LNCAP (cell line): ENCODE results near the gene FAM50A.

ENCODE experiments used
- CTCF ChIP-seq: fragments of 450-650 bp; IDR thresholded peaks from 2 replicates; pipeline ENCODE4 v1.5.1; 2017; ENCODE audit warnings: mild to moderate bottlenecking

The FAM50A gene

GRCh38 chrX:154446430-154446829 lies 2.5 kb downstream of the FAM50A start:
- TF ChIP-seq CTCF: no peak

DNA sequence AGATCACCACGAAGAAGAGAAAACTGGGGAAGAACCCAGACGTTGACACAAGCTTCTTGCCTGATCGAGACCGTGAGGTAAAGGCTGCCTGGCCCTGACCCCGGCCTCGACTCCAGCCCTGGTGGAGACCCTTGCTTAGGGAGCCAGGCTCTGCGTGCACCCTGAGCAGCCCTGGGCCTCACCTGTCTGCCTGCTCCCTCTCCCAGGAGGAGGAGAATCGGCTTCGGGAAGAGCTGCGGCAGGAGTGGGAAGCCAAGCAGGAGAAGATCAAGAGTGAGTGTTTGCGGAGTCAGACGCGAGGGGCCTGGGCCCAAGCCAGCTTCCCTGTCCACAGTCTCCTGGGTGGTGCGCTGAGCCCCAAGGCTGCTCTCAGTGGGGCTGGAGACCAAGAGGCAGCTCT lies 4.5 kb downstream of the FAM50A start:
- no peak for TF ChIP-seq CTCF

DNA sequence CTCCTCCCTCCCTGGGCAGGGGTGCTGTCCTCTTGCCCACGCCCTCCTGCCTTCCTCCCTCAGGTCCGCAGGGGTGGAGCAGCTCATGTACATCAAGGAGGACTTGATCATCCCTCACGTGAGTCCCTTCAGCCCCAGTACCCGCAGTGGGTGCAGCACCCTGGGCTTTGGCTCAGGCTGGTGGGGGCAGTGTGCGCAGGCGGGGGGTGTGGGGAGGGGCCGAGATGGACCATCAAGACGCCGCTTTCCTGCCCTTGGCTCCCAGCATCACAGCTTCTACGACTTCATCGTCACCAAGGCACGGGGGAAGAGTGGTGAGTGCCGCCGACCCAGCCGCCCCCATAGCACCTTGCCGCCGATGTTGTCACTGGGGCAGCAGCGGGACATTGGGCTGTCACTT lies 5.7 kb downstream of the FAM50A start:
- no peak for TF ChIP-seq CTCF

DNA sequence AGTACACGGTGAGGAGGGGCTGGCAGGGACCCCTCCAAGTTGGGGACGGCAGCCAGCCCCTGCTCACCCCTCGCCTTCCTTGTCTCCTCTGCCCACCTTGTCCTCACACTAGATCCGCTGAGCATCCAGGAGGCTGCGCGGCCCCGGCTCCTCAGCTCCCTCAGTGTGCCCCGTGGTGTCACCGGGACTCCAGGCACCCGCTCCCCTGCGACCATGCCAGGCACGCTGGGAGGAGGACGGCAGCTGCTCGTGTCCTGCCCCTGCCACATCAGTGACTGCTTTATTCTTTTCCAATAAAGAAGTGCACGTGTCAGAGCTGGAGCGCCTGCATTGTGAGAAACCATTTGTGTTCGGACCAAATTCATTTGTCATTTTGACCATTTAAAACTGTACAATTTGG lies 6.4 kb downstream of the FAM50A start:
- TF ChIP-seq CTCF: no peak

DNA sequence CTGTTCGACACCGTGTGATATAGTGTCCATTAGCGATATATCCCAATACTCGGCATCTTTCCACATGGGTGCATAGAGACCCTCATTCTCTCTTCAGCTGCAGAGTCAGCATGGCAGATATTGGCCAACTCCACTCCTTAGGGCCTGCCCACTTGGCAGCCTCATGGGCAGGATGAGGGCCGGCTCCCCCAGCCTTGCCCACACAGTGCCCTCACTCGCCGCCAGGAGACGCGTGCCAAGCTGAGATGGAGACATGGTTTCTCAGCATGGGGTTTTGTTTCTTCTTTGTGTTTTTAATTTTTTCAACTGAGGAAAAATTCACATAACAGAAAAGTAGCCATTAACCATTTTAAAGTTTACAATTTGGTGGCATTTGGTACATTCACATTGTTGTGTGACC lies 8.9 kb downstream of the FAM50A start:
- no peak for TF ChIP-seq CTCF

DNA sequence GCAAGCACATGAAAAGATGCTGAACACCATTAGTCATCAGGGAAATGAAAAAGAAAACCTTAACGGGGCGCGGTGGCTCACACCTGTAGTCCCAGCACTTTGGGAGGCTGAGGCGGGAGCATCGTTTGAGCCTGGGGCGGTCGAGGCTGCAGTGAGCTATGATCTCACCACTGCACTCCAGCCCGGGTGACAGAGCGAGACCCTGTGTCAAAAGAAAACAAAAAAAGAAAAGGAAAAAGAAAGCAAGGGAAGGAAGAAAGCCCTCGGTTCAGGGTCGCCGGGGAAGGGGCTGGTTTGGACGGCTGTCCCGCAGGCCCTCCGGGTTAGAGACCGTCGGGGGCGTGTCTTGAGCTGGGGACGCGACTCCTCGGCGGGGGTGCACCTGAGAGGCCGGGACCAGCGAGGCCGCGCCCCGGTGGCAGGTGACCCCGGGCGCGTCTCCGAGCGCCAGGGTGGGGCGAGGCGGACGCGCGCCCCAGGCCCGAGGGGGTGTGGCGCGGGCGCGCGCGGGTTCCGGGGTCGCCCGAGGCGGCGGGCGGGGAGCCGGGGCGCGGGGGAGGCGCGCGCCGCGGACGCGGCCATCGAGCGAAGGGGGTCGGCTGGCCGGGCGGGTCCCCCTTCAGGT lies 13.7 kb downstream of the FAM50A start:
- TF ChIP-seq CTCF: no peak

DNA sequence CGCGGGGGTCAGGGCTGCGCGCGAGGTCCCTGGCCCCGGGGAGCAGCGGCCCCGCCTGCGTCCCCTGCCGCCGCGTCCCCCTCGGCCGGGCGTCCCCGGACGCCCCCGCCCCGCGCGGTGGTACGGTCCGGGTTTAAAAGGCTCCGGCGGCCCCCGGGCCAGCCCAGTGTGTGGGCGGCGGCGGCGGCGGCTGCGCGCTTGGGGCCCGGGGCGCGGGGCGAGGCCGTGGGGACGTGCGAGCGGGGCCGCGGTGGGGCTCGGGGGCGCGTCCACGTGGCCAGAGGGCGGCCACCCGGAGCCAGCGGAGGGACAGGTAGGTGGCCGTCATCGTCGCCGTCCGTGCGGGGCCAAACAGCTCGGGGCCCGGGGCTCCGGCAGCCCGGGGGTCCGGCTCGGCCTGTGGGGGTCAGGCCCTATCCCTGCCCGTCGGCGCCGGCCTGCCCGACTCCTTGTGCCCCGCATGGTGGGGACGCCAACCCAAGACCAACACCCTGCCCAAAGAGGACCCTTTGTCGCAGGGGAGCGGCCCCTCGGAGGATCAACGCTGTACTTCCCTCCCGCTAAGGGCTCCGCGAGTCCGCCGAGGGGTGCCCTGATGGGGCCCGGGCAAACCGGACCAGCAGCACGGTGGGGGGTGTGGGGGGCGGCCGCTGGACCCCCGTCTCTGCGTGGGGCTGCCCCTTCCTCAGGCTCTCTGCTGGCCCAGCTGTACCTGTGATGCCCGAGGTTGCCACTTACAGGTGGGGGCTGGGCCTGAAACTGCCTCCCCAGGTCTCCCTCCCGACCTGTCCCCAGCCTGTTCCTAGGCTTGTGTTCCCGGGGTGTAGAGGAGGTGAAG lies 14.4 kb downstream of the FAM50A start, which contains the start of gene PLXNA3:
Gene PLXNA3 (plus strand): TSS at position 166 of the 838 bp plus-strand sequence. CDS start 1,903 bp downstream, outside the sequence.
- no peak for TF ChIP-seq CTCF
